OCI-LY1 (cell line): ENCODE data around the gene OR10G3.

Experiments
- EZH2 ChIP-seq: fragments of 200-600 bp; sonication (generic), shearing (Covaris generic); IDR thresholded peaks from 2 replicates; pipeline ENCODE4 v1.8.0; 2017; ENCODE audit warnings: borderline replicate concordance, mixed run types, mild to moderate bottlenecking, antibody characterized with exemption, low read length, moderate library complexity, mixed read lengths
- TF ChIP-seq, protein P1 (sequence below): fragments of 200-600 bp; sonication (generic), shearing (Covaris generic); IDR thresholded peaks from 2 replicates; pipeline ENCODE4 v1.5.1; 2017; ENCODE audit warnings: mild to moderate bottlenecking, antibody characterized with exemption, low read length, moderate library complexity, mixed read lengths

DNA sequence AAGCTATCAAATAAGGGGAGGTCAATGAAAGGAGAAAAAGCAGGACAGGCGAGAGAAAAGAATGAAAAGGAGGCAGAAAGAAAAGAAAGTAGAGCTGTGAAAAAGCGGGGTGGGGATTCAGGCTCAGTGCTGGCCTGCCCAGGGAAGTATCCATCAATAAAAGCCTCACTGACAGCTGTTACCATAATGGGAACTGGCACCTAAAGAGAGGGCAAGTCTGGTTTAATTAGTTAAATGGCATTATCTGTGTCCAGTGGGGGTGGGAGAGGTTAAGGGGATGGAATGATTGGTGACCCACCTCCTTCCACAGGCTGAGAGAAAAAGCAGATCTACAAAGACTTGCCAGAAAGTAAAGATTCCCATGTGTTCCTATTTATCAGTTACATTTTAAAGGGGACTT, 61.2 kb downstream of the OR10G3 start:
- TF ChIP-seq, protein P1, sequence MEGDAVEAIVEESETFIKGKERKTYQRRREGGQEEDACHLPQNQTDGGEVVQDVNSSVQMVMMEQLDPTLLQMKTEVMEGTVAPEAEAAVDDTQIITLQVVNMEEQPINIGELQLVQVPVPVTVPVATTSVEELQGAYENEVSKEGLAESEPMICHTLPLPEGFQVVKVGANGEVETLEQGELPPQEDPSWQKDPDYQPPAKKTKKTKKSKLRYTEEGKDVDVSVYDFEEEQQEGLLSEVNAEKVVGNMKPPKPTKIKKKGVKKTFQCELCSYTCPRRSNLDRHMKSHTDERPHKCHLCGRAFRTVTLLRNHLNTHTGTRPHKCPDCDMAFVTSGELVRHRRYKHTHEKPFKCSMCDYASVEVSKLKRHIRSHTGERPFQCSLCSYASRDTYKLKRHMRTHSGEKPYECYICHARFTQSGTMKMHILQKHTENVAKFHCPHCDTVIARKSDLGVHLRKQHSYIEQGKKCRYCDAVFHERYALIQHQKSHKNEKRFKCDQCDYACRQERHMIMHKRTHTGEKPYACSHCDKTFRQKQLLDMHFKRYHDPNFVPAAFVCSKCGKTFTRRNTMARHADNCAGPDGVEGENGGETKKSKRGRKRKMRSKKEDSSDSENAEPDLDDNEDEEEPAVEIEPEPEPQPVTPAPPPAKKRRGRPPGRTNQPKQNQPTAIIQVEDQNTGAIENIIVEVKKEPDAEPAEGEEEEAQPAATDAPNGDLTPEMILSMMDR: no peak
- no peak for TF ChIP-seq EZH2
